Suprapubic skin (tissue), 4 donors: Measurements from ENCODE around the gene SLF1. TPM values are rescaled to one million over a fixed set of nuclear protein-coding genes. Genes with fewer than 3 reads are reported as not detected.

Experiments used
- DNase-seq, 2 donors: peaks; one replicate each; pipeline ENCODE4 v3.0.0-alpha.2; 2019; ENCODE audit warnings: low spot score in 2 of 2
- H3K27ac ChIP-seq: fragments of 200-600 bp; sonication (generic); one replicate; pipeline ENCODE4 v1.5.1; 2019
- H3K27me3 ChIP-seq: fragments of 200-600 bp; sonication (generic); one replicate; pipeline ENCODE4 v1.5.1; 2019
- H3K36me3 ChIP-seq: fragments of 200-600 bp; sonication (generic); one replicate; pipeline ENCODE4 v1.5.1; 2019
- H3K4me1 ChIP-seq: fragments of 200-600 bp; sonication (generic); one replicate; pipeline ENCODE4 v1.5.1; 2019
- H3K4me3 ChIP-seq: fragments of 200-600 bp; sonication (generic); one replicate; pipeline ENCODE4 v1.5.1; 2019; ENCODE audit warnings: mild to moderate bottlenecking
- H3K9me3 ChIP-seq: fragments of 200-600 bp; sonication (generic); one replicate; pipeline ENCODE4 v1.5.1; 2019
- EP300 ChIP-seq: sonication (generic); formaldehyde crosslinking; IDR thresholded peaks from one replicate; pipeline ENCODE4 v1.6.1; 2017; ENCODE audit warnings: antibody characterized with exemption
- POLR2A ChIP-seq, 2 donors: fragments of 450-650 bp; IDR thresholded peaks; one replicate each; pipeline ENCODE4 v1.6.1; 2017; ENCODE audit warnings: antibody characterized with exemption in 2 of 2, mild to moderate bottlenecking in 2 of 2, moderate library complexity in 2 of 2
- POLR2AphosphoS5 ChIP-seq, 3 donors: sonication (generic); formaldehyde crosslinking; IDR thresholded peaks; one replicate each; pipeline ENCODE4 v1.6.1; 2017; ENCODE audit warnings: antibody characterized with exemption in 3 of 3
- WGBS: methylation state at CpG from one replicate; pipeline ENCODE4 v1.1.5; 2018; 5-methylcytosine and 5-hydroxymethylcytosine counted together
- total RNA-seq, 4 donors: library from RNA; depleted of rRNA; stranded (reverse); fragments of >200 nt; gene quantifications; one replicate each; pipeline ENCODE4 v1.1.0, GENCODE V29; 2016
- TF ChIP-seq, protein P1 (sequence below), 2 donors: fragments of 200-600 bp in 1 of 2; fragments of 450-650 bp in 1 of 2; sonication (generic) in 1 of 2; IDR thresholded peaks; one replicate each; pipeline ENCODE4 v1.5.1; 2016 to 2019; ENCODE audit warnings: antibody characterized with exemption in 2 of 2, mild to moderate bottlenecking in 1 of 2, moderate library complexity in 1 of 2

The SLF1 gene
- total RNA-seq, 4 donors from 2014 or later: 2.1 to 17.6 (median 3.1) TPM

DNA sequence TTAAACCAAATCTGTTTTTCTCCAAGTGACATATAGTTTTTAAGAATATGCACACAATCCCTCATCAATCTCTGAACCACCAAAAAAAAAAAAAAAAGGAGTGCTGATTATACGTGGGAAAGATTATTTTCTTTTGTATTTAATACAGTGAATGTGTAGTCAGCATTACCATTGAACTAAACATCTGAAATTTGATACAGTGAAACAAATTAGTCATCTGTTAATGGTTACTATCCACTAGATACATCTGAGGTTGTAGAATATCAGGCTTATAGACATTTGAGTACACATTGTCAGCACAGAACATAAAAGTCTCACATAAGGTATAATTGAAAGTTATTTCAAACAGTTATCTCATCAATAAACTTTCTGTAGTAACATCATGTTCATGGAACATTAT lies 87.0 kb downstream of the SLF1 start:
- no peak for DNase-seq
- no peaks in the 10 kb centered on the region for H3K4me1 ChIP-seq
- 58% methylated on average over 1 of the region's 1 CpG for WGBS

GRCh38 chr5:94707359-94707758 lies 88.9 kb downstream of the SLF1 start:
- Histone ChIP-seq H3K36me3 (peaks cover 23% of the 10 kb centered on the region), H3K27ac (no peak overlapping the region), H3K27me3 (no peaks in the 10 kb centered on the region), H3K4me1 (no peaks in the 10 kb centered on the region), H3K4me3 (no peak overlapping the region), H3K9me3 (no peaks in the 10 kb centered on the region)
- WGBS: 30% methylated on average over 2 of the region's 2 CpGs
- no peak for DNase-seq
- no peak for TF ChIP-seq POLR2AphosphoS5 (IDR thresholded peaks at IDR 0.05)
- TF ChIP-seq EP300: no peak
- no peak for TF ChIP-seq POLR2A (IDR thresholded peaks at IDR 0.05)
- TF ChIP-seq, protein P1, sequence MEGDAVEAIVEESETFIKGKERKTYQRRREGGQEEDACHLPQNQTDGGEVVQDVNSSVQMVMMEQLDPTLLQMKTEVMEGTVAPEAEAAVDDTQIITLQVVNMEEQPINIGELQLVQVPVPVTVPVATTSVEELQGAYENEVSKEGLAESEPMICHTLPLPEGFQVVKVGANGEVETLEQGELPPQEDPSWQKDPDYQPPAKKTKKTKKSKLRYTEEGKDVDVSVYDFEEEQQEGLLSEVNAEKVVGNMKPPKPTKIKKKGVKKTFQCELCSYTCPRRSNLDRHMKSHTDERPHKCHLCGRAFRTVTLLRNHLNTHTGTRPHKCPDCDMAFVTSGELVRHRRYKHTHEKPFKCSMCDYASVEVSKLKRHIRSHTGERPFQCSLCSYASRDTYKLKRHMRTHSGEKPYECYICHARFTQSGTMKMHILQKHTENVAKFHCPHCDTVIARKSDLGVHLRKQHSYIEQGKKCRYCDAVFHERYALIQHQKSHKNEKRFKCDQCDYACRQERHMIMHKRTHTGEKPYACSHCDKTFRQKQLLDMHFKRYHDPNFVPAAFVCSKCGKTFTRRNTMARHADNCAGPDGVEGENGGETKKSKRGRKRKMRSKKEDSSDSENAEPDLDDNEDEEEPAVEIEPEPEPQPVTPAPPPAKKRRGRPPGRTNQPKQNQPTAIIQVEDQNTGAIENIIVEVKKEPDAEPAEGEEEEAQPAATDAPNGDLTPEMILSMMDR (IDR thresholded peaks at IDR 0.05): no peak

More for the DNA sequence above, 87.0 kb downstream of the SLF1 start:
- Histone ChIP-seq H3K27ac (no peak overlapping the region), H3K36me3 (peaks cover 15% of the 10 kb centered on the region), H3K27me3 (no peaks in the 10 kb centered on the region), H3K9me3 (no peaks in the 10 kb centered on the region), H3K4me3 (no peak overlapping the region)
- TF ChIP-seq POLR2AphosphoS5 (IDR thresholded peaks at IDR 0.05): no peak
- no peak for TF ChIP-seq POLR2A (IDR thresholded peaks at IDR 0.05)
- TF ChIP-seq EP300: no peak
- TF ChIP-seq, protein P1 (IDR thresholded peaks at IDR 0.05): no peak

- Histone ChIP-seq H3K4me3 (no peak overlapping the region), H3K4me1 (no peaks in the 10 kb centered on the region), H3K27me3 (no peaks in the 10 kb centered on the region), H3K27ac (no peak overlapping the region), H3K36me3 (peaks cover 27% of the 10 kb centered on the region), H3K9me3 (no peaks in the 10 kb centered on the region)
- no peak for DNase-seq
- WGBS: 80% methylated on average over 1 of the region's 1 CpG
- TF ChIP-seq EP300 (no peak), POLR2A (IDR thresholded peaks at IDR 0.05) (no peak), POLR2AphosphoS5 (IDR thresholded peaks at IDR 0.05) (no peak)
- TF ChIP-seq, protein P1 (IDR thresholded peaks at IDR 0.05): no peak
Measured at GRCh38 chr5:94709277-94709676, 90.8 kb downstream of the SLF1 start.

DNA sequence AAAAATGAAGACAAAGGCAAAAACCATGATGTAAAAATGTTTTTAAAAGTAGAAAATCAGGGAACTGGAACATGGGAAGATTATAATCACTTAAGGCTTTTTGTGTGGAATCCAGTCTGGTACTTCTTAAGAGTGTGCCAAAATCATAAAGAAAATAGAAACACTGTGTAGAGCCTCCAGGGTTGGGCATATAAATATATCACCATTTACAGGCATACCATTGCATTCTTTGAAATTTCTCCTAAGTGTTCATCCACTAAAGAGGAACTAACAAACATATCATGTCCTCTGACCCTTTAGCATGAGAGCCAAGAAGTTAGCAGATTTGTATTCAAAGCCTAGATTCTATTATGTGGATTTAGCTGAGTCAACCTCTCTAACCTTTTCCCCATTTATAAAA lies 93.3 kb downstream of the SLF1 start:
- DNase-seq: no peak
- Histone ChIP-seq H3K36me3 (peaks cover 27% of the 10 kb centered on the region), H3K4me1 (no peaks in the 10 kb centered on the region), H3K9me3 (no peaks in the 10 kb centered on the region), H3K27me3 (no peaks in the 10 kb centered on the region), H3K27ac (no peak overlapping the region), H3K4me3 (no peak overlapping the region)
- no peak for TF ChIP-seq POLR2AphosphoS5 (IDR thresholded peaks at IDR 0.05)
- TF ChIP-seq EP300: no peak
- TF ChIP-seq POLR2A (IDR thresholded peaks at IDR 0.05): no peak
- TF ChIP-seq, protein P1 (IDR thresholded peaks at IDR 0.05): no peak

GRCh38 chr5:94715768-94716167 lies 97.3 kb downstream of the SLF1 start:
- Histone ChIP-seq H3K4me3 (no peak overlapping the region), H3K36me3 (peaks cover 9% of the 10 kb centered on the region), H3K9me3 (no peaks in the 10 kb centered on the region), H3K27ac (no peak overlapping the region), H3K4me1 (no peaks in the 10 kb centered on the region), H3K27me3 (no peaks in the 10 kb centered on the region)
- WGBS: 81% methylated on average over 3 of the region's 3 CpGs
- TF ChIP-seq POLR2A (IDR thresholded peaks at IDR 0.05) (no peak), POLR2AphosphoS5 (IDR thresholded peaks at IDR 0.05) (no peak), EP300 (no peak)
- TF ChIP-seq, protein P1 (IDR thresholded peaks at IDR 0.05): no peak
- no peak for DNase-seq
